ENCODE results near the gene CRYBG3.

CRYBG3 gene

GRCh38 chr3:97848779-97849178 is 27.0 kb downstream of the CRYBG3 start:
- no peak for TF ChIP-seq CTCF (IDR thresholded peaks at IDR 0.05; ENCODE audit: insufficient read depth, low read depth, low read length, missing control alignments)
- no peak overlapping the region for H3K4me3 ChIP-seq (ENCODE audit: low read depth, low read length)
- no peak for DNase-seq (ENCODE audit: low read depth)

GRCh38 chr3:97857401-97857800 is 35.6 kb downstream of the CRYBG3 start:
- no peak for DNase-seq (ENCODE audit: low read depth)
- TF ChIP-seq CTCF (IDR thresholded peaks at IDR 0.05; ENCODE audit: insufficient read depth, low read depth, low read length, missing control alignments): no peak
- no peak overlapping the region for H3K4me3 ChIP-seq (ENCODE audit: low read depth, low read length)

- no peak for DNase-seq (ENCODE audit: low read depth)
- no peak for TF ChIP-seq CTCF (IDR thresholded peaks at IDR 0.05; ENCODE audit: insufficient read depth, low read depth, low read length, missing control alignments)
- no peak overlapping the region for H3K4me3 ChIP-seq (ENCODE audit: low read depth, low read length)
These were observed 38.6 kb downstream of the CRYBG3 start for GRCh38 chr3:97860364-97860763.

GRCh38 chr3:97862582-97862981 is 40.8 kb downstream of the CRYBG3 start:
- no peak for DNase-seq (ENCODE audit: low read depth)
- no peak for TF ChIP-seq CTCF (IDR thresholded peaks at IDR 0.05; ENCODE audit: insufficient read depth, low read depth, low read length, missing control alignments)

GRCh38 chr3:97863031-97863430 is 41.2 kb downstream of the CRYBG3 start:
- no peak overlapping the region for H3K4me3 ChIP-seq (ENCODE audit: low read depth, low read length)
- TF ChIP-seq CTCF (IDR thresholded peaks at IDR 0.05; ENCODE audit: insufficient read depth, low read depth, low read length, missing control alignments): no peak
- DNase-seq (ENCODE audit: low read depth): no peak

More at GRCh38 chr3:97862582-97862981, 40.8 kb downstream of the CRYBG3 start:
- H3K4me3 ChIP-seq (ENCODE audit: low read depth, low read length): no peak overlapping the region

- DNase-seq (ENCODE audit: low read depth): no peak
- no peak for TF ChIP-seq CTCF (IDR thresholded peaks at IDR 0.05; ENCODE audit: insufficient read depth, low read depth, low read length, missing control alignments)
- no peak overlapping the region for H3K4me3 ChIP-seq (ENCODE audit: low read depth, low read length)
These were observed 42.0 kb downstream of the CRYBG3 start for GRCh38 chr3:97863775-97864174.

GRCh38 chr3:97871186-97871585 is 49.4 kb downstream of the CRYBG3 start:
- DNase-seq (ENCODE audit: low read depth): no peak
- H3K4me3 ChIP-seq (ENCODE audit: low read depth, low read length): no peak overlapping the region
- no peak for TF ChIP-seq CTCF (IDR thresholded peaks at IDR 0.05; ENCODE audit: insufficient read depth, low read depth, low read length, missing control alignments)
